ENCODE data around the gene CD46. TPM values are rescaled to one million over a fixed set of nuclear protein-coding genes. Genes with fewer than 3 reads are reported as not detected.
A peak's percentile ranks its signal among the peaks of the same experiment; 100 is the strongest.

CD46 gene
- polyA plus RNA-seq, 2 donors: 79.6 to 154 TPM

DNA sequence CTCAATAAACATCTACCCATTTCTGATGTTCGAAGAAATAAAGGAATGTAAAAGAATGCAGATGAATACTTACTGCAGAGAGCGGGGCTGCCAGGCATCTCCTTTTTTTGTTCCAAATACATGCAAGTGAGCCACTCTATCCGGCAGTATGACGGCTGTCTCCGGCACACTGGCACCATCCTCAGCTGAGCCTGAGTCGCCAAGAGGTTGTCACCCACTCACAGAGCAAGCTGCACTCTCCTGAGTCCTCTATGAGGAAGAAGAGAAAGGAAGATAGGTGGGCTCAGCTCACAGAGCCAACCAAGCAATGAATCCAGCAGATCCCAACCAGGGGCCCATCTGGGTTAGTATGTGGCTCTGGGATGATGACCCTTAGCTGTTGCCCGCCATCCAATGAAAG lies 65.3 kb downstream of the CD46 start:
- Histone ChIP-seq H3K36me3 (ENCODE audit: control insufficient read depth in 2 of 2, insufficient read depth in 2 of 2, low read length in 1 of 2) (peaks cover 13 to 38% of the 10 kb centered on the region in 2 donors), H3K27ac (ENCODE audit: low read depth in 2 of 2, low read length in 1 of 2) (no peak overlapping the region), H3K9me3 (ENCODE audit: control insufficient read depth in 2 of 2, insufficient read depth in 1 of 2, low read depth in 1 of 2, low read length in 1 of 2) (no peaks in the 10 kb centered on the region), H3K27me3 (ENCODE audit: control insufficient read depth in 1 of 2, insufficient read depth in 2 of 2, low read length in 2 of 2) (no peaks in the 10 kb centered on the region), H3K4me3 (ENCODE audit: low read depth in 1 of 2, low read length in 2 of 2) (no peak overlapping the region), H3K4me1 (ENCODE audit: control insufficient read depth in 2 of 2, insufficient read depth in 2 of 2, low read length in 1 of 2) (peaks cover 10 to 20% of the 10 kb centered on the region in 2 donors)
- 88 to 89% methylated on average over 7 of the region's 7 CpGs for WGBS, 2 donors

DNA sequence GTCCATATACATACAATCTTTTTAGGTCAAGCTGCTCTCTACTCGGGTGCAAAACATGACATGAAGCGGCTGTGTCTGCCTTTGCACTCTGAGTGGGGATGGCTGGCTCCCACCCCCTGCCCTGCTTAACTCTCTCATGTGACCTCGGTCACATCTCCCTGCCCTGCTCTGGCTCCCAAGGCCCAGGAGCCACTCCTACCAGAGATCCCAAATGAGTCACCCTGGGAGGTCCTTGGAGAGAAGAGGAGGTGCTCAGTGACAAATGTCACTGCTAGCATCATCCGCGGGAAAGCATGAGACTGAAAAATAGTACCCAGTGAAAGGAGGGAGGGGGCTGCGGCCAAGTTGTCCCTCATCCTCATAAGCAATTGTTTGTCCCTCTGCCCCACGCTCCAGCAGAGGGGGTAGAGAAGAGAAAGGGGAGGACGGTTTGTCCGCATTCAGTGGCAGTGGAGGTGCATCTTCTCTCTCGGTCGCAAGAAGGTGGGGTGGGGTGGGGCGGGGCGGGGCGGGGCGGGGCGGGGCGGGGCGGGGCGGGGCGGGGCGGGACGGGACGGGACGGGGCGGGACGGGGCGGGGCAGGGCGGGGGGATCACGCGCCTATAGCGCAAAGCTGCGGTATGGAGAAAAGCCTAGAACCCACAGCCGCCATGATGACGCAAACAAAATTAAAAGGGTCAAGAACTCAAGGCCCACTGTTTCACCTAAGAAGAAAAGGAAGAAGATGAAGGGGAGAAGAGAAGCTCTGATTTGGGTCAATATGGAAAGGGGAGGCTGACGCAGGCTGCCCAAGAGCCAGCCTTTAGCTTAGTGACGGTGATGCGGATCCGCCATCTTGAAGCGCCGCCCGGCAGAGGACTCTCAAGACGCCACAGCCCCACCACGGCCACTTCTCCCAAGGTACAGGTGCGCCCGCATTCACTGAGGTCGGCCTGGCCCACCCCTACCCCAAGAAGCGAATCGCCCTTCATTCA lies 66.2 kb downstream of the CD46 start:
- Histone ChIP-seq H3K36me3 (ENCODE audit: control insufficient read depth in 2 of 2, insufficient read depth in 2 of 2, low read length in 1 of 2) (peaks cover 13 to 34% of the 10 kb centered on the region in 2 donors), H3K27me3 (ENCODE audit: control insufficient read depth in 1 of 2, insufficient read depth in 2 of 2, low read length in 2 of 2) (no peaks in the 10 kb centered on the region), H3K27ac (ENCODE audit: low read depth in 2 of 2, low read length in 1 of 2) (peak overlapping the region in 1 of 2 donors; percentile 43), H3K4me3 (ENCODE audit: low read depth in 1 of 2, low read length in 2 of 2) (peak overlapping the region in 1 of 2 donors; percentile 1), H3K4me1 (ENCODE audit: control insufficient read depth in 2 of 2, insufficient read depth in 2 of 2, low read length in 1 of 2) (peaks cover 10 to 21% of the 10 kb centered on the region in 2 donors), H3K9me3 (ENCODE audit: control insufficient read depth in 2 of 2, insufficient read depth in 1 of 2, low read depth in 1 of 2, low read length in 1 of 2) (no peaks in the 10 kb centered on the region)
- WGBS, 2 donors: 83 to 84% methylated on average over 44 to 48 of the region's 48 CpGs

DNA sequence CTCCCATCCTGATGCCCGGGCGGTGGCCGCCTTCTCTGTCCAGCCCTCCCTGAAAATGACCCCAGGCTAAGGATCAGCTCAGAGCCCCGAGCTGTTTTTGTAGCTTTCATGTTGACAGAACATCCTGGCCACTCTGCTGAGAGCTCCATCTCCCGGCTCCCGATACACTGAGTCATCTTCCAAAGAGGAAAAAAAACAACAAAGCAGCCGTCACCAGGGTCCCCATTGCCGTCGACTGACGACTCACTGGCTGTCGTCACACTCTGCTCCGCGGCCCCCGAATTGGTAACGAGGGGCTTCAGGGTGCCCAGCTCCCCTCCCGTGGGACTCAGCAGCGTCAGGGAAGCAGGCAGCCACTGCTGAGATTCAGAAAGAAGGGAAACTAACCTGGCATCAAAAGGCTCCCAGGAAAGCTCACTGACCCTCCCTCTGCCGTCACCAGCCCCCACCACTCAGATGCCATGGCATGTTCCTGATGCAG lies 67.2 kb downstream of the CD46 start:
- Histone ChIP-seq H3K4me1 (ENCODE audit: control insufficient read depth in 2 of 2, insufficient read depth in 2 of 2, low read length in 1 of 2) (peaks cover 10 to 18% of the 10 kb centered on the region in 2 donors), H3K4me3 (ENCODE audit: low read depth in 1 of 2, low read length in 2 of 2) (peak overlapping the region in 1 of 2 donors; percentile 31), H3K36me3 (ENCODE audit: control insufficient read depth in 2 of 2, insufficient read depth in 2 of 2, low read length in 1 of 2) (peaks cover 7 to 29% of the 10 kb centered on the region in 2 donors), H3K27ac (ENCODE audit: low read depth in 2 of 2, low read length in 1 of 2) (peak overlapping the region; percentile 29 to 59), H3K9me3 (ENCODE audit: control insufficient read depth in 2 of 2, insufficient read depth in 1 of 2, low read depth in 1 of 2, low read length in 1 of 2) (no peaks in the 10 kb centered on the region), H3K27me3 (ENCODE audit: control insufficient read depth in 1 of 2, insufficient read depth in 2 of 2, low read length in 2 of 2) (no peaks in the 10 kb centered on the region)
- WGBS, 2 donors: 72 to 79% methylated on average over 18 of the region's 18 CpGs

DNA sequence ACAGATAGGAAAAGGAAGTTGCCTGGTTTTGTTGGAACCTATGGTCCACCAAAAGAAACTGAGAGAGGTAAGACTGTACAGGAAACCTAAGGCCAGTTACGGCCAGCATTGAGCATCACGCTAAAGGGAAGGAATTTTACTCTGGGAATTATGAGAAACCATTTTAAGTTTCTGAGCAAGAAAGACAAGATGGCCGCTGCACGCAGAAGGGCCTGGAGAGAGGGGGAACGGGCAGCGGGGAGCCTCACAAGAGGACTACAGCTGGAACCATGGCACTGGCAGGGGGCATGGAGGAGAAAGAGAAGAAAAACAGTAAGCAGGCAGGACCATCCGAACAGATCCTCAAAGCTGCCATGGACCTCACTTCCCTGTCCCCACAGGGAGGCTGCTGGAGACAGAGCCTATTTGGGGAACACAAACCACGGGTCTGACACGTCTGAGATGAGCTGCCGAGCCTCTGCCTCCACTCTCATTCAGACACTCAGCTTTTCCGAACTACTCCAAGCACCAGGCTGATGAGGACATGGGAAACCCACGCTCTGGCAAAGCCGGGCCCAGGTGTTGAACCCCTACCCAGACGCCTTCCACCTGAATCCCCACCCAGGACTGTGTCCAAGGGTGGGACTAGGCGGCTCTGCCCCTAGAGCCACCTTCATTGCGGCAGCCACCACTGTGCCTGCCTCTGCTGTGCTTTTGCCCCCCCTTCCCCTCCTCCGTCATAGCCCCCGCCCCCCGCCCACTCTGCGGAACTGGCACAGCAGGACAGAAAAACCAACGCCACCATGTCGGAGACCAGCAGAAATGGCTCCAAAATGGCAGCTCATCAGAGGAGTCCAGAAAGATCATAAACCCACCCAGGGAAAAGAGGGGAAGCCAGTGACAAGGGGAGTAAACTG lies 69.0 kb downstream of the CD46 start:
- Histone ChIP-seq H3K4me1 (ENCODE audit: control insufficient read depth in 2 of 2, insufficient read depth in 2 of 2, low read length in 1 of 2) (peaks cover 15 to 26% of the 10 kb centered on the region in 2 donors), H3K27ac (ENCODE audit: low read depth in 2 of 2, low read length in 1 of 2) (peak overlapping the region; percentile 36 to 75), H3K9me3 (ENCODE audit: control insufficient read depth in 2 of 2, insufficient read depth in 1 of 2, low read depth in 1 of 2, low read length in 1 of 2) (no peaks in the 10 kb centered on the region), H3K36me3 (ENCODE audit: control insufficient read depth in 2 of 2, insufficient read depth in 2 of 2, low read length in 1 of 2) (peaks cover 3 to 18% of the 10 kb centered on the region in 2 donors), H3K27me3 (ENCODE audit: control insufficient read depth in 1 of 2, insufficient read depth in 2 of 2, low read length in 2 of 2) (no peaks in the 10 kb centered on the region), H3K4me3 (ENCODE audit: low read depth in 1 of 2, low read length in 2 of 2) (peak overlapping the region; percentile 41 to 64)
- 82 to 86% methylated on average over 22 of the region's 22 CpGs for WGBS, 2 donors

DNA sequence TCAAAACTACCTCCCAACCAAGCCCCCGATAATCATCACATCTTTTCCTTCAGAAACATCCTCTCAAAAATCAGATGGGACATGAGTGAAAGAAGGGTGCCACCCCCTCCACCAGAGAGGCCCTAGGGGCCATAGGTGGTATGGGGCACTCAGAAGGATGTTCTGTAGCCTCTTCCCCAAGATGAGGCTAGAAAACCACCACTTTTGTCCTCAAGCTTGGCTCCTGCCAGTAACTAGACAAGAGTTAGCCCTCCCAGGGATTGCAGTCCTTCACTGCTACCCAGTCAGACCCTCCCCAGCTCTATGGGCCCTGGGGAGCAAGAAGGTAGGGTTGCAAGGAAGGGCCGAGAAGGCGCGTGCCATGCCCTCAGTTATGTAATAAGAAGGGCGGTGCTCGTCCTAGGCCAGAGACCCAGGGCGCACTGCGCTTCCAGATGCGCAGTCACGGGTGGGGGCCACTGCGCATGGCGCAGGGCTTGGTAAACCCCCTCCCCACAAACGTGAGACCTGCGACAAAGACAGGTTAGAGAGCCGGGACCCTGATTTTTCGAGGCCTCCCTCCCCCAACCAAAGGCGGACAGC lies 69.7 kb downstream of the CD46 start:
- peaks cover 16 to 21% of the 10 kb centered on the region in 2 donors for H3K4me1 ChIP-seq (ENCODE audit: control insufficient read depth in 2 of 2, insufficient read depth in 2 of 2, low read length in 1 of 2)
- no peaks in the 10 kb centered on the region for H3K27me3 ChIP-seq (ENCODE audit: control insufficient read depth in 1 of 2, insufficient read depth in 2 of 2, low read length in 2 of 2)
- WGBS, 2 donors: 90 to 91% methylated on average over 17 of the region's 17 CpGs
- H3K27ac ChIP-seq (ENCODE audit: low read depth in 2 of 2, low read length in 1 of 2): peak overlapping the region; percentile 30 to 70
- H3K4me3 ChIP-seq (ENCODE audit: low read depth in 1 of 2, low read length in 2 of 2): peak overlapping the region; percentile 41 to 64
- H3K36me3 ChIP-seq (ENCODE audit: control insufficient read depth in 2 of 2, insufficient read depth in 2 of 2, low read length in 1 of 2): peaks cover 3 to 12% of the 10 kb centered on the region in 2 donors
- H3K9me3 ChIP-seq (ENCODE audit: control insufficient read depth in 2 of 2, insufficient read depth in 1 of 2, low read depth in 1 of 2, low read length in 1 of 2): no peaks in the 10 kb centered on the region

DNA sequence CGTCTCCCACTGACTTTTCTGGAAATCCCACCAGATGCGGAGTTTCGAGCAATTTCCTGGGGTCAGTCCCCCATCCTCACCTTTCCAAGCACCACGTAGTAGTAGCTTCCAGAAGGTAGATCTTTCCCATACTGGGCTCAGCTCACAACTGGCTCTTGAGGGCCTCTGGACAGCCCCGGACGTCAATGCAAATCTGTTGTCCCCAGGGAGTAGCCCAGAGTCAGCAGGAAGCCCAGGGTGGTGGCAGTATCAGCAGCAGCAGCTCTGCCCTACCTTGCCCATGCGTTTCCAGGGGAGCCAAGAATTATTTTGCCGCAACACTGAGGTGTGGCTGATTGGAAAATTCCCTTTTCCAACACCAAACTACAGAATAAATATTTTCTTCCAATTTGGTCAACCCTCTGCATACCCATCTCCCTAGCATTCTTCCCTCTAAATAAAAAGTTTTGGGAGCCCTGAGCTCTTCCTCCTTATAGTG lies 70.3 kb downstream of the CD46 start:
- Histone ChIP-seq H3K27ac (ENCODE audit: low read depth in 2 of 2, low read length in 1 of 2) (peak overlapping the region; percentile 42 to 98), H3K4me1 (ENCODE audit: control insufficient read depth in 2 of 2, insufficient read depth in 2 of 2, low read length in 1 of 2) (peaks cover 16 to 25% of the 10 kb centered on the region in 2 donors), H3K4me3 (ENCODE audit: low read depth in 1 of 2, low read length in 2 of 2) (peak overlapping the region; percentile 41 to 64), H3K9me3 (ENCODE audit: control insufficient read depth in 2 of 2, insufficient read depth in 1 of 2, low read depth in 1 of 2, low read length in 1 of 2) (no peaks in the 10 kb centered on the region), H3K27me3 (ENCODE audit: control insufficient read depth in 1 of 2, insufficient read depth in 2 of 2, low read length in 2 of 2) (no peaks in the 10 kb centered on the region), H3K36me3 (ENCODE audit: control insufficient read depth in 2 of 2, insufficient read depth in 2 of 2, low read length in 1 of 2) (peaks cover 3 to 6% of the 10 kb centered on the region in 2 donors)
- WGBS, 2 donors: 69 to 73% methylated on average over 8 of the region's 8 CpGs

DNA sequence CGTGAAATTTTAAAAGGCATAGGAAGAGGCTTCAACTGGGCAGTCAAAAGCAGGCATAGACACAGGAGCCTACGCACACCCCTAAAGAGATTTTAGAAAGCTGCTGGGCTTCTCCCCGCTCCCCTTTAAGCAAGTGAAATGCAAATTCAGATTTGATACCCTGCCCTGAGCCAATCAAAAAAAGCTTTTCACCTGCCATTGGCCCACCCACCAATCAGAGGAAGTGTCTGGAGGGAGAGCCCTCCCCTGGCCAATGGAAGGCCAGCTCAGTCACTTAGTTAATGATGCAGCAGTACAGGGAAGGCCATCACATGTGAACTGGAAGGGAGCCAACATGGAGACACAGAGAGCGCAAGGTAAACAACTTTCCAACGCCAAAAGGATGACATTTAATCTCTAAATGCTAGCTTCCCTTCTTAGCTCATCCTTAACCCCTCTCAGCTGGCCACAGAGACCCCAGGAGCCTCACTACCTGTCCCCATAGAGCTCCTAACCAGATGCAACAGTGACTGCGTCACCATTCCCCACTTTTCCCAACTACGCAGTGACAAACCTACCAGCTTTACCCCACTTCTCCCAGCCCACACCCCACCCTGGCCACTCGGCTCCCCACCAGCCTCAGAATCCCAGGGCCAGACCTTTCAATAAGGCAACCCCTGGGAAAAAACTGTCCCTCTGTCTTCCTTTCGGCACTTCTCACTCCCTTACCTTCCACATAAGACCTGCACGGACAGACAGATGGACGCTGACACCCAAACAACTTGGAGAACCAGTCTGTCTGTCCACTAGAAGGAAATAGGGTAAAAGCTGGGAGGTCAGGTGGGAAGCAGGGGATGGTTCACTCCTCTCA lies 71.0 kb downstream of the CD46 start:
- peak overlapping the region; percentile 95 to 98 for H3K27ac ChIP-seq (ENCODE audit: low read depth in 2 of 2, low read length in 1 of 2)
- no peaks in the 10 kb centered on the region for H3K27me3 ChIP-seq (ENCODE audit: control insufficient read depth in 1 of 2, insufficient read depth in 2 of 2, low read length in 2 of 2)
- H3K4me1 ChIP-seq (ENCODE audit: control insufficient read depth in 2 of 2, insufficient read depth in 2 of 2, low read length in 1 of 2): peaks cover 14 to 27% of the 10 kb centered on the region in 2 donors
- no peaks in the 10 kb centered on the region for H3K9me3 ChIP-seq (ENCODE audit: control insufficient read depth in 2 of 2, insufficient read depth in 1 of 2, low read depth in 1 of 2, low read length in 1 of 2)
- peak overlapping the region; percentile 46 to 64 for H3K4me3 ChIP-seq (ENCODE audit: low read depth in 1 of 2, low read length in 2 of 2)
- 46 to 60% methylated on average over 11 of the region's 11 CpGs for WGBS, 2 donors
- H3K36me3 ChIP-seq (ENCODE audit: control insufficient read depth in 2 of 2, insufficient read depth in 2 of 2, low read length in 1 of 2): peaks cover 3 to 4% of the 10 kb centered on the region in 2 donors

DNA sequence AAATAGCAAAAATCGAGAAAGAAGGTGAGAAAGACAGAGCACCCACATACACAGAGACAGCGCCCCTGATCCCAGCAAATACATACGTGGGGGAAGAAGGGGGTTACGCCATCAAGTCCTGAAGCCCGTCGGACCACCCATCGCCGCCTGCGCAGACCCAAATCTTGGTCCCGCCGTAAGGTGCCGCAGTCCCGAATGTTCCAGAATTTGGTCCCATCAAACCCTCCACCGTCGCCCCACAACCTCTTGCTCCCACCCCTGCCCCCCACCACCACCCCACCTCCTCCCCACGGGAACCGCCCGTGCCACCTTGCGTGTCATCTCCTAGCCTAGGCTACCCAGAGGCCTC lies 71.7 kb downstream of the CD46 start:
- WGBS, 2 donors: 47 to 48% methylated on average over 19 of the region's 19 CpGs

More for the DNA sequence above, 71.7 kb downstream of the CD46 start:
- Histone ChIP-seq H3K4me1 (ENCODE audit: control insufficient read depth in 2 of 2, insufficient read depth in 2 of 2, low read length in 1 of 2) (peaks cover 12 to 27% of the 10 kb centered on the region in 2 donors), H3K36me3 (ENCODE audit: control insufficient read depth in 2 of 2, insufficient read depth in 2 of 2, low read length in 1 of 2) (peaks cover 2 to 3% of the 10 kb centered on the region in 2 donors), H3K4me3 (ENCODE audit: low read depth in 1 of 2, low read length in 2 of 2) (peak overlapping the region; percentile 46 to 64), H3K9me3 (ENCODE audit: control insufficient read depth in 2 of 2, insufficient read depth in 1 of 2, low read depth in 1 of 2, low read length in 1 of 2) (no peaks in the 10 kb centered on the region), H3K27me3 (ENCODE audit: control insufficient read depth in 1 of 2, insufficient read depth in 2 of 2, low read length in 2 of 2) (no peaks in the 10 kb centered on the region), H3K27ac (ENCODE audit: low read depth in 2 of 2, low read length in 1 of 2) (peak overlapping the region; percentile 95 to 98)
